B cell (primary cell): ENCODE results near the gene KRT38.

Experiments used
- CTCF ChIP-seq: fragments of 200-600 bp; IDR thresholded peaks from one replicate; pipeline ENCODE4 v1.8.0; 2022; ENCODE audit warnings: antibody characterized with exemption, mild to moderate bottlenecking
- EZH2 ChIP-seq: IDR thresholded peaks from 2 replicates; pipeline ENCODE4 v1.6.1; 2012; ENCODE audit warnings: borderline replicate concordance, low read depth, mild to moderate bottlenecking, moderate library complexity, low read length; ENCODE audit not compliant: insufficient read depth, poor library complexity, severe bottlenecking

- TF ChIP-seq CTCF (no peak), EZH2 (no peak)
Measured at GRCh38 chr17:41462705-41463104, 21.9 kb upstream of the KRT38 start.
